Ishikawa (cell line): ENCODE measurements around the gene ANK3.

Source experiments
- CREB1 ChIP-seq: IDR thresholded peaks from 2 replicates; pipeline ENCODE4 v1.6.1; 2012; ENCODE audit warnings: low read depth
- EP300 ChIP-seq: IDR thresholded peaks from 2 replicates; pipeline ENCODE4 v1.6.1; 2012; ENCODE audit warnings: borderline replicate concordance
- RAD21 ChIP-seq: IDR thresholded peaks from 2 replicates; pipeline ENCODE4 v1.6.1; 2012; ENCODE audit warnings: low read depth
- TAF1 ChIP-seq: IDR thresholded peaks from 2 replicates; pipeline ENCODE4 v1.6.1; 2012; ENCODE audit warnings: low read depth, mild to moderate bottlenecking
- YY1 ChIP-seq: IDR thresholded peaks from 2 replicates; pipeline ENCODE4 v1.6.1; 2012; ENCODE audit warnings: low read depth
- ZBTB7A ChIP-seq: IDR thresholded peaks from 2 replicates; pipeline ENCODE4 v1.6.1; 2012; ENCODE audit warnings: low read depth
- TF ChIP-seq, protein P1 (sequence below): IDR thresholded peaks from 2 replicates; pipeline ENCODE4 v1.6.1; 2012
- TF ChIP-seq, protein P2 (sequence below): IDR thresholded peaks from 2 replicates; pipeline ENCODE4 v1.6.1; 2012
- TF ChIP-seq, protein P3 (sequence below): IDR thresholded peaks from 2 replicates; pipeline ENCODE4 v1.6.1; 2012; ENCODE audit warnings: low read depth, mild to moderate bottlenecking

DNA sequence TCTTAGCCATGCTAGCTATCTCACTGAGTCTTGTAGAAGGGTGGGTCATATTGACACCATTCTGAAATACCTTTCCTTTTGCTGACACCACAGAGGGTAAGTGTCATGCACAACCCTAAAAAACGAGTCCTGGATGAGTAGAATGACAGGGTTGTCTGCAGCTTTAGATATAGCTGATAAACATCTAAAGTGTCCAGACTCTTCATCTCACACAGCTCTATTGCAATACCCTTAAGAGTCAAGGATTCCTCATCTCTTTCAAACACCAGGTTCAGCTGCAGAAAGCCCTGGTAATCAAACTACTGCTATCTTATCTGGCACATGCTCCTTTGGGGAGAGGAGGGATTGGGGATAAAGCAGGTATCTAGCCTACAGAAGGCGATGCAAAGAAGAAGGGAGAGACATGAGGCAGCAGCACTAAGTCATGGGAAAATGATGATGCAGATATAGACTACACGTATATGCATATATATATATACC lies 127.0 kb downstream of the ANK3 start:
- TF ChIP-seq RAD21, result no peak
- TF ChIP-seq, protein P1, sequence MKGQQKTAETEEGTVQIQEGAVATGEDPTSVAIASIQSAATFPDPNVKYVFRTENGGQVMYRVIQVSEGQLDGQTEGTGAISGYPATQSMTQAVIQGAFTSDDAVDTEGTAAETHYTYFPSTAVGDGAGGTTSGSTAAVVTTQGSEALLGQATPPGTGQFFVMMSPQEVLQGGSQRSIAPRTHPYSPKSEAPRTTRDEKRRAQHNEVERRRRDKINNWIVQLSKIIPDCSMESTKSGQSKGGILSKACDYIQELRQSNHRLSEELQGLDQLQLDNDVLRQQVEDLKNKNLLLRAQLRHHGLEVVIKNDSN, result no peak
- TF ChIP-seq EP300, result no peak
- TF ChIP-seq, protein P2, sequence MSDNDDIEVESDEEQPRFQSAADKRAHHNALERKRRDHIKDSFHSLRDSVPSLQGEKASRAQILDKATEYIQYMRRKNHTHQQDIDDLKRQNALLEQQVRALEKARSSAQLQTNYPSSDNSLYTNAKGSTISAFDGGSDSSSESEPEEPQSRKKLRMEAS, result no peak
- no peak for TF ChIP-seq ZBTB7A
- no peak for TF ChIP-seq YY1
- TF ChIP-seq, protein P3, sequence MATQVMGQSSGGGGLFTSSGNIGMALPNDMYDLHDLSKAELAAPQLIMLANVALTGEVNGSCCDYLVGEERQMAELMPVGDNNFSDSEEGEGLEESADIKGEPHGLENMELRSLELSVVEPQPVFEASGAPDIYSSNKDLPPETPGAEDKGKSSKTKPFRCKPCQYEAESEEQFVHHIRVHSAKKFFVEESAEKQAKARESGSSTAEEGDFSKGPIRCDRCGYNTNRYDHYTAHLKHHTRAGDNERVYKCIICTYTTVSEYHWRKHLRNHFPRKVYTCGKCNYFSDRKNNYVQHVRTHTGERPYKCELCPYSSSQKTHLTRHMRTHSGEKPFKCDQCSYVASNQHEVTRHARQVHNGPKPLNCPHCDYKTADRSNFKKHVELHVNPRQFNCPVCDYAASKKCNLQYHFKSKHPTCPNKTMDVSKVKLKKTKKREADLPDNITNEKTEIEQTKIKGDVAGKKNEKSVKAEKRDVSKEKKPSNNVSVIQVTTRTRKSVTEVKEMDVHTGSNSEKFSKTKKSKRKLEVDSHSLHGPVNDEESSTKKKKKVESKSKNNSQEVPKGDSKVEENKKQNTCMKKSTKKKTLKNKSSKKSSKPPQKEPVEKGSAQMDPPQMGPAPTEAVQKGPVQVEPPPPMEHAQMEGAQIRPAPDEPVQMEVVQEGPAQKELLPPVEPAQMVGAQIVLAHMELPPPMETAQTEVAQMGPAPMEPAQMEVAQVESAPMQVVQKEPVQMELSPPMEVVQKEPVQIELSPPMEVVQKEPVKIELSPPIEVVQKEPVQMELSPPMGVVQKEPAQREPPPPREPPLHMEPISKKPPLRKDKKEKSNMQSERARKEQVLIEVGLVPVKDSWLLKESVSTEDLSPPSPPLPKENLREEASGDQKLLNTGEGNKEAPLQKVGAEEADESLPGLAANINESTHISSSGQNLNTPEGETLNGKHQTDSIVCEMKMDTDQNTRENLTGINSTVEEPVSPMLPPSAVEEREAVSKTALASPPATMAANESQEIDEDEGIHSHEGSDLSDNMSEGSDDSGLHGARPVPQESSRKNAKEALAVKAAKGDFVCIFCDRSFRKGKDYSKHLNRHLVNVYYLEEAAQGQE, result no peak
- TF ChIP-seq TAF1, result no peak
- no peak for TF ChIP-seq CREB1
